HepG2 (cell line): Measurements from ENCODE around the gene AS3MT. TPM values are rescaled to one million over a fixed set of nuclear protein-coding genes. Genes with fewer than 3 reads are reported as not detected.
A peak's percentile ranks its signal among the peaks of the same experiment; 100 is the strongest.

Experiments used
- AKNA ChIP-seq: sonication (generic); formaldehyde crosslinking; IDR thresholded peaks from 2 replicates; pipeline ENCODE4 v1.4.0; 2020; ENCODE audit warnings: missing genetic modification reagents, borderline replicate concordance
- ARID5B ChIP-seq: IDR thresholded peaks from 2 replicates; pipeline ENCODE4 v1.4.0; 2020; ENCODE audit warnings: mild to moderate bottlenecking, missing genetic modification reagents
- ATF5 ChIP-seq: sonication (generic); formaldehyde crosslinking; IDR thresholded peaks from 2 replicates; pipeline ENCODE4 v1.4.0; 2020; ENCODE audit warnings: mild to moderate bottlenecking, low read depth, missing genetic modification reagents
- CENPX ChIP-seq: sonication (generic); formaldehyde crosslinking; IDR thresholded peaks from 2 replicates; pipeline ENCODE4 v1.9.0; 2021; ENCODE audit warnings: mild to moderate bottlenecking, missing genetic modification reagents, moderate library complexity
- EHMT2 ChIP-seq: fragments of 200-600 bp; sonication (generic); IDR thresholded peaks from 2 replicates; pipeline ENCODE4 v1.7.0; 2017; ENCODE audit warnings: antibody characterized with exemption, low read depth, low read length, borderline replicate concordance
- HNRNPUL1 ChIP-seq: fragments of 200-400 bp; formaldehyde crosslinking; IDR thresholded peaks from 2 replicates; pipeline ENCODE4 v1.6.1; 2017; ENCODE audit warnings: low read depth, mild to moderate bottlenecking, low read length, moderate library complexity
- NFRKB ChIP-seq: fragments of 450-650 bp; IDR thresholded peaks from 2 replicates; pipeline ENCODE4 v1.6.1; 2017
- RAD51 ChIP-seq: fragments of 450-650 bp; IDR thresholded peaks from 2 replicates; pipeline ENCODE4 v1.6.1; 2016; ENCODE audit warnings: borderline replicate concordance
- SP4 ChIP-seq: sonication (generic); formaldehyde crosslinking; IDR thresholded peaks from 2 replicates; pipeline ENCODE4 v1.8.1; 2023; ENCODE audit warnings: mild to moderate bottlenecking, missing genetic modification reagents
- ZBTB20 ChIP-seq: sonication (generic); formaldehyde crosslinking; IDR thresholded peaks from 2 replicates; pipeline ENCODE4 v1.8.1; 2023; ENCODE audit warnings: missing genetic modification reagents, low read depth, mild to moderate bottlenecking, borderline replicate concordance
- ZNF225 ChIP-seq: sonication (generic); formaldehyde crosslinking; IDR thresholded peaks from 2 replicates; pipeline ENCODE4 v1.4.0; 2020; ENCODE audit warnings: mild to moderate bottlenecking, missing genetic modification reagents
- ZNF234 ChIP-seq: sonication (generic); formaldehyde crosslinking; conservative IDR thresholded peaks from 2 replicates; pipeline ENCODE4 v1.5.1; 2020; ENCODE audit warnings: mild to moderate bottlenecking, missing genetic modification reagents
- ZNF333 ChIP-seq: sonication (generic); formaldehyde crosslinking; IDR thresholded peaks from 2 replicates; pipeline ENCODE4 v1.4.0; 2020; ENCODE audit warnings: mild to moderate bottlenecking, missing genetic modification reagents, borderline replicate concordance
- ZNF512B ChIP-seq: sonication (generic); formaldehyde crosslinking; IDR thresholded peaks from 2 replicates; pipeline ENCODE4 v1.5.1; 2020; ENCODE audit warnings: missing genetic modification reagents, mild to moderate bottlenecking, borderline replicate concordance
- ZNF546 ChIP-seq: sonication (generic); formaldehyde crosslinking; conservative IDR thresholded peaks from 2 replicates; pipeline ENCODE4 v1.8.1; 2023; ENCODE audit warnings: mild to moderate bottlenecking, missing genetic modification reagents
- ZNF644 ChIP-seq: IDR thresholded peaks from 2 replicates; pipeline ENCODE4 v1.6.1; 2016; ENCODE audit warnings: low read depth
- polyA plus RNA-seq, 8 experiments: library from polyadenylated mRNA; depleted of rRNA in 3 of 8; stranded (reverse) in 7 of 8; unstranded in 1 of 8; fragments of >200 nt; fragmentation: Illumina TruSeq in 4 of 8; extraction: Trizol in 4 of 8; gene quantifications; 2 replicates each; pipeline versions ENCODE4 v1.2.1 to v1.2.3, GENCODE V29; 2011 to 2016; ENCODE audit warnings: low read depth in 4 of 8, missing spikeins in 1 of 8, mixed read lengths in 1 of 8; ENCODE audit not compliant: insufficient read depth in 1 of 8
- total RNA-seq, 5 experiments: library from RNA; depleted of rRNA; stranded (reverse); fragments of >200 nt; fragmentation: Illumina TruSeq; extraction: Trizol; gene quantifications; 2 replicates each; pipeline ENCODE4 v1.2.3, GENCODE V29; 2016; ENCODE audit warnings: low read depth in 1 of 5

Gene AS3MT
- total and polyA plus RNA-seq, 2 of the 13 experiments (the other 11 are each of a cell fraction or from before 2014, with no cell fraction given): 8.7 to 17.4 TPM

- TF ChIP-seq ZNF512B (CRISPR knock-in tag) (no peak), CENPX (CRISPR knock-in tag) (no peak), ZNF644 (CRISPR knock-in tag) (no peak), ATF5 (CRISPR knock-in tag) (no peak), ZNF333 (CRISPR knock-in tag) (no peak; the same call in 1 of the 2 replicates), SP4 (CRISPR knock-in tag) (peak; percentile 98), RAD51 (no peak), NFRKB (no peak), ARID5B (CRISPR knock-in tag) (0 out of 2 replicates have a peak, but pooled peaks have one; percentile 7), EHMT2 (no peak), ZNF234 (CRISPR knock-in tag) (no peak), ZNF546 (CRISPR knock-in tag) (peak; percentile 58), ZNF225 (CRISPR knock-in tag) (0 out of 2 replicates have a peak, but pooled peaks have one; percentile 34), HNRNPUL1 (no peak), ZBTB20 (peak; percentile 3; the same call in 1 of the 2 replicates), AKNA (no peak)
Observed at GRCh38 chr10:102917962-102918816, 48.9 kb downstream of the AS3MT start, which contains the start of gene CNNM2 (continued).
